Measurements from ENCODE around the gene CINP. TPM values are rescaled to one million over a fixed set of nuclear protein-coding genes. Genes with fewer than 3 reads are reported as not detected.
A peak's percentile ranks its signal among the peaks of the same experiment; 100 is the strongest.

CINP gene
- total RNA-seq (10 to 100 TPM; 12.5 to 24.6 (median 19.8) TPM), polyA plus RNA-seq (10 to 100 TPM; 21.5 to 46.2 (median 35.0) TPM)

DNA sequence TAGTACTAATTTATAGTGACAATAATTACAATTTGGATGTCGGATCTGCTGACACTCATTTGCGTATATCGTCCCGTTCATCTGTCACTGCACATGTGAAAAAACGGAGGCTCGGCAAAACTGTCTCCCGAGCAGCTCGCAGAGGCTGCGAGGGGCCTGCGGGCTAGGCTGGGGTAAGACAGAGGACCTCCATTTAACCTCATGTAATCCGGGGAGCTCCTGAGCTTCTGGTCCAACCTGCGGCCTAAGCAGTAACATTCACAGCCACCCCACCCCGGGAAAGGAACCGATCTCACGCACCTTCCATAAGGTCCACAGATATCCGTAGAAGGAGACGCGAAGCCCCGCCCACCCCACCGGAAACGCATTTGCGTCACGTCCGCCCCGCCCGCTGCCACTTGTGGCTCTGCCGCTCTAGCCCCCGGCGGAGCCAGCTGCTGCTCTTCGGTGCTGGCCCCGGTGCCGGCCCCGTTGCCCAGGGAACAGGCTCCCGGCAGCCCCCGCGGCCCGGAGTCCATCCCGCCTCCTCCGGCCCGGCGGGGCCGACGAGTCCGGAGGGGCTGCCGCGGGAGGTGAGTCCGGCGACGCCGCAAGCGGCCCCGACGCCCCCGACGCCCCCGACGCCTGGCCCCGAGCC is at the start of gene CINP, which contains the start of gene TECPR2:
Gene CINP, minus strand, starts transcription at position 346 of the 637 bp plus-strand sequence. Its CDS starts 39 bp downstream, at position 307.
Gene TECPR2, plus strand, starts transcription at position 397 of the 637 bp plus-strand sequence. CDS start 13,781 bp downstream, outside the sequence.
- TF ChIP-seq EP300 (IDR thresholded peaks at IDR 0.05) = no peak
- TF ChIP-seq POLR2AphosphoS5 (IDR thresholded peaks at IDR 0.05) = peak; percentile 62 to 90 (median 83)
- no peak for TF ChIP-seq CTCF (IDR thresholded peaks at IDR 0.05)
- peak; percentile 18 to 46 for TF ChIP-seq POLR2A (IDR thresholded peaks at IDR 0.05)
- peak; percentile 99 for DNase-seq
- Histone ChIP-seq H3K27ac (peak within 1 kb of the TSS; percentile 89 to 99 (median 96)), H3K4me1 (peaks cover 0 to 37% (median 25%) of the 10 kb centered on the region in 4 donors), H3K4me3 (peak within 1 kb of the TSS; percentile 68 to 93 (median 88)), H3K27me3 (no peaks in the 10 kb centered on the region), H3K9me3 (no peaks in the 10 kb centered on the region), H3K36me3 (peaks cover under 1 to 21% (median 3%) of the 10 kb centered on the region in 4 donors)
- WGBS, 2 donors = 1% methylated on average over 58 of the region's 58 CpGs
- intact Hi-C loops (cut with DNase I) = loop anchor here (2.0 to 5.0 kb wide), 3 partner anchors 46 to 150 kb away; no protein-coding TSS in a partner anchor

DNA sequence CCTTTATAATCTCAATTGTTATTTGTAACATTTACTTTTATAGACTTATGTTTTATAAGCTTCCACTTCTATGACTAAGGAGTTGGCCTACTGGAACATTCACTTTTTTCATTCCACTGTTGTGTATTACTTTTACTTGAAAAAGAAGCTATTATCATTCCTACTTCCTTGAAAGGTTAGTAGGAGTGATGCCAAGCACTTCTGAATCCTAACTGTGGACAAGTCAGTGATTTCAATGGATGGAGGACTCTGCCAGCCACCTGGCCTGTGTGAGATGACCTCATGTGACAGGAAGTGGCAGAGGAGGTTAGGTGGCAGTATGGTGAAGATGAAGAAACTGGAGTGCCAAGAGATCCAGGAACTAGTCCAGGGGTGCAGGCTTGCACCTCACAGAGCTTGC is 46.0 kb upstream of the CINP start:
- Histone ChIP-seq H3K4me3 (no peak overlapping the region), H3K4me1 (peaks cover 0 to 28% (median 27%) of the 10 kb centered on the region in 4 donors), H3K36me3 (no peaks in the 10 kb centered on the region), H3K27me3 (no peaks in the 10 kb centered on the region), H3K27ac (peak overlapping the region; percentile 72 to 90 (median 81)), H3K9me3 (no peaks in the 10 kb centered on the region)
- DNase-seq = no peak
- intact Hi-C loops (cut with DNase I) = loop anchor here (2.0 kb wide), 1 partner anchor 46 kb away; the partner anchor contains the start of genes CINP and TECPR2
- TF ChIP-seq POLR2AphosphoS5 (IDR thresholded peaks at IDR 0.05) (peak in 1 of 4 donors; percentile 13), EP300 (IDR thresholded peaks at IDR 0.05) (no peak)

GRCh38 chr14:102407258-102407657 is 44.6 kb upstream of the CINP start:
- no peaks in the 10 kb centered on the region for H3K9me3 ChIP-seq
- H3K36me3 ChIP-seq = no peaks in the 10 kb centered on the region
- 92 to 93% methylated on average over 7 of the region's 7 CpGs for WGBS, 2 donors
- intact Hi-C loops (cut with DNase I) = no loop called here
- DNase-seq = no peak
- peak overlapping the region; percentile 72 to 90 (median 81) for H3K27ac ChIP-seq
- peak in 1 of 4 donors; percentile 52 for TF ChIP-seq POLR2AphosphoS5 (IDR thresholded peaks at IDR 0.05)
- TF ChIP-seq POLR2A (IDR thresholded peaks at IDR 0.05) = no peak
- TF ChIP-seq EP300 (IDR thresholded peaks at IDR 0.05) = peak in 1 of 4 donors; percentile 71
- no peak for TF ChIP-seq CTCF (IDR thresholded peaks at IDR 0.05)
- H3K4me1 ChIP-seq = peaks cover 0 to 28% (median 27%) of the 10 kb centered on the region in 4 donors
- no peaks in the 10 kb centered on the region for H3K27me3 ChIP-seq
- H3K4me3 ChIP-seq = no peak overlapping the region

GRCh38 chr14:102403028-102403427 is 40.3 kb upstream of the CINP start:
- DNase-seq = no peak
- intact Hi-C loops (cut with DNase I) = no loop called here
- no peak overlapping the region for H3K27ac ChIP-seq
- TF ChIP-seq EP300 (IDR thresholded peaks at IDR 0.05) = no peak
- peaks cover 0 to 14% (median 13%) of the 10 kb centered on the region in 4 donors for H3K4me1 ChIP-seq
- H3K4me3 ChIP-seq = no peak overlapping the region
- H3K36me3 ChIP-seq = no peaks in the 10 kb centered on the region
- no peaks in the 10 kb centered on the region for H3K27me3 ChIP-seq
- H3K9me3 ChIP-seq = peaks cover 0 to 8% (median 0%) of the 10 kb centered on the region in 4 donors

DNA sequence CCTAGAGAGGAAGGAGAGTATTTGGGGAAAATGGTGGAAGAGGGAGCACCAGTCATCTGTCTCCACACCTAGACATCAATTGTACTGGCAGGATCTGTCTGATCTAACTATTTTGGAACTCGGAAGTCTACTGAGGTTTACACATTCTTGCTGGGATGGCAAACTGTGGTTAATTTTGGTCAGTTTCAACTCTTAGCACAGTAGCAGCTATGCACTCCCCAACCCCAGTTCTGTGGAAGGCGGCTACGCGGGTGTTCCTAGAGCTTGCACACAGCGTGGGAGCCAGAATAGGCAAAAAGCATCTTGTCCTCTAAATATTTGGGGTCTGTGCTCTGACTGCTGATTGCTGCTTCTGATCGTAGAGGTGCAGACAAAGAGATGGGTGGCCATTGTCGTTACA is 33.8 kb upstream of the CINP start:
- Histone ChIP-seq H3K27ac (no peak overlapping the region), H3K36me3 (peaks cover 0 to 4% (median 0%) of the 10 kb centered on the region in 4 donors), H3K4me3 (no peak overlapping the region), H3K9me3 (peaks cover 0 to 8% (median 0%) of the 10 kb centered on the region in 4 donors), H3K4me1 (peaks cover 0 to 12% (median 7%) of the 10 kb centered on the region in 4 donors), H3K27me3 (no peaks in the 10 kb centered on the region)
- intact Hi-C loops (cut with DNase I) = no loop called here
- no peak for TF ChIP-seq POLR2A (IDR thresholded peaks at IDR 0.05)
- no peak for TF ChIP-seq EP300 (IDR thresholded peaks at IDR 0.05)
- no peak for TF ChIP-seq CTCF (IDR thresholded peaks at IDR 0.05)
- TF ChIP-seq POLR2AphosphoS5 (IDR thresholded peaks at IDR 0.05) = no peak
- no peak for DNase-seq
- 96 to 97% methylated on average over 7 of the region's 7 CpGs for WGBS, 2 donors
